GM12878 (cell line): ENCODE results near the gene YIF1A. TPM values are rescaled to one million over a fixed set of nuclear protein-coding genes. Genes with fewer than 3 reads are reported as not detected.

Source experiments
- ATAC-seq: fragments of 200-7000 bp; cut with Tn5 transposase; 3 replicates; pipeline ENCODE4 v1.9.1; 2020; ENCODE audit warnings: mild to moderate bottlenecking, moderate library complexity
- BruUV-seq: library from RNA; stranded (reverse); fragments of 400-500 nt; replicated peaks from 2 replicates; lab custom pipeline; 2021; lab: Mats Ljungman, UMichigan
- CTCF ChIA-PET: fragments of 300-600 bp; sonication (Branson Sonifier 250); formaldehyde crosslinking; extraction: SDS; loops from one replicate; lab custom pipeline; 2021; ENCODE audit warnings: inconsistent platforms; lab: Yijun Ruan, JAX
- POLR2A ChIA-PET: fragments of 350-600 bp; formaldehyde crosslinking; extraction: SDS; loops from one replicate; lab custom pipeline; 2021; ENCODE audit warnings: inconsistent platforms; lab: Charles Lee
- RAD21 ChIA-PET: fragments of 300-600 bp; sonication (Branson Sonifier 250); formaldehyde crosslinking; loops from one replicate; lab custom pipeline; 2023; ENCODE audit warnings: antibody characterized with exemption; ENCODE audit not compliant: unreplicated experiment; lab: Charles Lee
- SMC1A ChIA-PET: fragments of 300-600 bp; sonication (Branson Sonifier 250); formaldehyde crosslinking; loops from one replicate; lab custom pipeline; 2023; ENCODE audit not compliant: unreplicated experiment, uncharacterized antibody; lab: Charles Lee
- DNase-seq: peaks from one replicate; pipeline ENCODE4 v3.0.0-alpha.2; 2011; ENCODE audit warnings: low read depth, low spot score
- FAIRE-seq: peaks from 3 replicates; lab custom pipeline; 2011; peaks lifted over from hg19 to GRCh38; lab: Jason Lieb, UNC
- H2AFZ ChIP-seq: 2 replicates; pipeline ENCODE4 v1.6.0; 2011; ENCODE audit warnings: low read depth, low read length, control low read depth; ENCODE audit not compliant: control insufficient read depth
- H3K27ac ChIP-seq: 2 replicates; pipeline ENCODE4 v1.5.1; 2011; ENCODE audit warnings: control low read depth; ENCODE audit not compliant: control insufficient read depth, insufficient read depth
- H3K27me3 ChIP-seq, 2 experiments: replicated peaks in 1 of 2; 2 replicates each; pipeline versions ENCODE4 v1.6.0 to v1.6.1; 2011; ENCODE audit warnings: low read length in 1 of 2; ENCODE audit not compliant: control insufficient read depth in 2 of 2, insufficient read depth in 2 of 2
- H3K36me3 ChIP-seq, 2 experiments: 2 replicates each; pipeline ENCODE4 v1.5.1; 2011; ENCODE audit warnings: low read length in 1 of 2; ENCODE audit not compliant: control insufficient read depth in 2 of 2, insufficient read depth in 2 of 2
- H3K4me1 ChIP-seq: 2 replicates; pipeline ENCODE4 v1.6.1; 2011; ENCODE audit warnings: mild to moderate bottlenecking, low read length, moderate library complexity, mixed read lengths; ENCODE audit not compliant: control insufficient read depth, insufficient read depth
- H3K4me2 ChIP-seq: 2 replicates; pipeline ENCODE4 v1.6.0; 2011; ENCODE audit warnings: control low read depth; ENCODE audit not compliant: control insufficient read depth, insufficient read depth
- H3K4me3 ChIP-seq: fragments of 200-600 bp; sonication (generic); 2 replicates; pipeline ENCODE4 v1.5.1; 2016
- H3K79me2 ChIP-seq: 2 replicates; pipeline ENCODE4 v1.6.0; 2011; ENCODE audit warnings: low read length; ENCODE audit not compliant: control insufficient read depth, insufficient read depth
- H3K9ac ChIP-seq: 2 replicates; pipeline ENCODE4 v1.8.0; 2011; ENCODE audit warnings: low read length, control low read depth, mixed read lengths; ENCODE audit not compliant: control insufficient read depth, insufficient read depth
- H3K9me3 ChIP-seq: replicated peaks from 3 replicates; pipeline ENCODE4 v1.5.1; 2011; ENCODE audit warnings: mild to moderate bottlenecking, low read length; ENCODE audit not compliant: control insufficient read depth, insufficient read depth
- H4K20me1 ChIP-seq: 2 replicates; pipeline ENCODE4 v1.6.0; 2011; ENCODE audit not compliant: control insufficient read depth, insufficient read depth
- LARP7 ChIP-seq: fragments of 450-650 bp; IDR thresholded peaks from 2 replicates; pipeline ENCODE4 v1.6.1; 2017; ENCODE audit warnings: mild to moderate bottlenecking
- SMAD1 ChIP-seq: fragments of 450-650 bp; IDR thresholded peaks from 2 replicates; pipeline ENCODE4 v1.6.1; 2018; ENCODE audit warnings: mild to moderate bottlenecking, low read depth; ENCODE audit not compliant: partially characterized antibody
- ZNF592 ChIP-seq: fragments of 450-650 bp; IDR thresholded peaks from 2 replicates; pipeline ENCODE4 v1.6.1; 2017; ENCODE audit warnings: mild to moderate bottlenecking, moderate library complexity
- WGBS: methylation state at CpG from one replicate; pipeline ENCODE4 v1.1.6; 2016; ENCODE audit warnings: low lambda C conversion rate; ENCODE audit not compliant: insufficient replicate concordance, insufficient coverage; ENCODE audit errors: missing lambda C conversion rate; 5-methylcytosine and 5-hydroxymethylcytosine counted together
- in situ Hi-C: fragments of 300-500 bp; cut with MboI; formaldehyde crosslinking; loops from 9 replicates; pipeline ENCODE4 v1.14.3; 2018; ENCODE audit warnings: mixed read lengths
- intact Hi-C: fragments of 100-400 bp; cut with micrococcal nuclease; formaldehyde crosslinking; loops from one replicate; pipeline ENCODE4 v1.14.2; 2022; ENCODE audit not compliant: unreplicated experiment
- polyA plus RNA-seq, 11 experiments: library from polyadenylated mRNA; depleted of rRNA in 4 of 11; unstranded in 6 of 11; stranded (reverse) in 5 of 11; fragments of >200 nt; fragmentation: Nextera tagmentation in 4 of 11; fragmentation: Illumina TruSeq in 1 of 11; extraction: Ambion mirVana in 4 of 11; extraction: Trizol in 1 of 11; gene quantifications; 1 replicate in 1 of 11; 2 replicates in 10 of 11; pipeline versions ENCODE4 v1.2.1 to v1.2.3, GENCODE V29; 2011 to 2016; ENCODE audit warnings: inconsistent platforms in 2 of 11, missing spikeins in 2 of 11, low read depth in 1 of 11
- total RNA-seq, 4 experiments: library from RNA; depleted of rRNA in 3 of 4; stranded (reverse); fragments of >200 nt in 3 of 4; fragmentation: Illumina TruSeq in 1 of 4; extraction: Trizol in 1 of 4; gene quantifications; 2 replicates each; pipeline versions ENCODE4 v1.2.1 to v1.2.3, GENCODE V29; 2013 to 2021
- TF ChIP-seq, protein P1 (sequence below): fragments of 450-650 bp; IDR thresholded peaks from 2 replicates; pipeline ENCODE4 v1.6.1; 2017; ENCODE audit warnings: antibody characterized with exemption, mild to moderate bottlenecking, moderate library complexity
- TF ChIP-seq, protein P2 (sequence below), 3 experiments: IDR thresholded peaks in 2 of 3; conservative IDR thresholded peaks in 1 of 3; 2 replicates each; pipeline ENCODE4 v1.5.1; 2011; ENCODE audit warnings: low read depth in 3 of 3, low read length in 3 of 3, mild to moderate bottlenecking in 3 of 3, control low read depth in 2 of 3, moderate library complexity in 2 of 3, inconsistent platforms in 1 of 3, mixed read lengths in 1 of 3; ENCODE audit not compliant: control insufficient read depth in 2 of 3, insufficient read depth in 1 of 3; ENCODE audit errors: extremely low read depth in 1 of 3

The YIF1A gene
- total and polyA plus RNA-seq, 10 of the 15 experiments (the other 5 are each of a cell fraction or from before 2014, with no cell fraction given): 6.6 to 128 (median 71.7) TPM

DNA sequence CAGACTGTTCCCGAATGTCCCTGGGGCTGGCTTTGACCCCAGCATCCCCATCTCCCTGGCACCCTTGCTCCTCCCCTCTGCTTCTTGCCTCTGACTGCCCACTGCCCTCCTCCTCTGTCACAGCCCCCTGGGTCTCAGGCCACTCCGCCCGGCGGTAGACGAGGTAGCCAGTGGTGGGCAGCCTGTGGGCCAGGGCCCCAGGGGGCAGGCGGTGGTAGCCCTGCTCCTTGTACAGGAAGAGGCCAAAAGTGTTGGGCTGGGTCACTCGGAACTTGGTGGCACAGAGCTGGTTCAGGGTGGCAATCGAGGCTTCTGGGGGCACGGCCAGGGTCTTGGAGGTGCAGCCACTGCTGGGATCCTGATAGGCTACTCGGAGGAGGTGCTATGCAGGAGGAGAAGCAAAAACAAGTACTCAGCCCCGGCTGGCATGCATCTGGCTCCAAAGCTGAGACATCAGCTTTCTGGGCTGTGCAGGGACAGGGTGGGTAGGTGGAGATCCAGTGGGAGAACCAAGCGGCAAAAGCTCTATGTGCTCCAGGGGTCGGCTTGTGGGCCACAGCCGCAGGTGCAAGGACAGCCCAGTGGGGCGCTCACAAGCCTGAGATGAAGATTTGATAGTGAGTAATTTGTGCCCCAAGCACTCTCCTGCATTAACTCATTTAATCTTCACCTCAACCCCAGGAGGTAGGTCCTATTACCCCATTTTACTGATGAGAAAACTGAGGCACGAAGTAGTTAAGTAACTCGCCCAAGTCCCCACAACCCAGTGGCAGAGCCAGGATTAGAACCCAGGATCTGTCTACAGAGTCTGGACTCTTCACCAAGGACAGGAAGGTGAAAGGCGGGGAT is 43.7 kb upstream of the YIF1A start:
- Histone ChIP-seq H4K20me1 (no peaks in the 10 kb centered on the region), H3K4me1 (peaks cover 26% of the 10 kb centered on the region), H3K4me2 (no peak overlapping the region), H3K27me3 (no peaks in the 10 kb centered on the region), H3K9ac (no peak overlapping the region), H3K27ac (no peak overlapping the region), H3K4me3 (no peak overlapping the region), H3K79me2 (no peaks in the 10 kb centered on the region), H2AFZ (no peak overlapping the region), H3K9me3 (no peaks in the 10 kb centered on the region), H3K36me3 (peaks cover 0 to 2% of the 10 kb centered on the region in 2 experiments; a peak in 2 of 4 replicates)
- DNase-seq: no peak
- ChIA-PET SMC1A (no interaction called here), POLR2A (interaction anchor here (1.5 kb wide), 1 partner anchor 13 kb away, joined by 3 read pairs; the partner anchor contains the start of gene BRMS1), RAD21 (interaction anchor here (3.0 kb wide), 1 partner anchor 20 kb away, joined by 19 read pairs; no protein-coding TSS in a partner anchor), CTCF (interaction anchor here (0.8 to 5.7 kb wide), 3 partner anchors 22 to 53 kb away, joined by 3 to 96 read pairs (median 6); no protein-coding TSS in a partner anchor)
- BruUV-seq: no TSS peak
- TF ChIP-seq, protein P1, sequence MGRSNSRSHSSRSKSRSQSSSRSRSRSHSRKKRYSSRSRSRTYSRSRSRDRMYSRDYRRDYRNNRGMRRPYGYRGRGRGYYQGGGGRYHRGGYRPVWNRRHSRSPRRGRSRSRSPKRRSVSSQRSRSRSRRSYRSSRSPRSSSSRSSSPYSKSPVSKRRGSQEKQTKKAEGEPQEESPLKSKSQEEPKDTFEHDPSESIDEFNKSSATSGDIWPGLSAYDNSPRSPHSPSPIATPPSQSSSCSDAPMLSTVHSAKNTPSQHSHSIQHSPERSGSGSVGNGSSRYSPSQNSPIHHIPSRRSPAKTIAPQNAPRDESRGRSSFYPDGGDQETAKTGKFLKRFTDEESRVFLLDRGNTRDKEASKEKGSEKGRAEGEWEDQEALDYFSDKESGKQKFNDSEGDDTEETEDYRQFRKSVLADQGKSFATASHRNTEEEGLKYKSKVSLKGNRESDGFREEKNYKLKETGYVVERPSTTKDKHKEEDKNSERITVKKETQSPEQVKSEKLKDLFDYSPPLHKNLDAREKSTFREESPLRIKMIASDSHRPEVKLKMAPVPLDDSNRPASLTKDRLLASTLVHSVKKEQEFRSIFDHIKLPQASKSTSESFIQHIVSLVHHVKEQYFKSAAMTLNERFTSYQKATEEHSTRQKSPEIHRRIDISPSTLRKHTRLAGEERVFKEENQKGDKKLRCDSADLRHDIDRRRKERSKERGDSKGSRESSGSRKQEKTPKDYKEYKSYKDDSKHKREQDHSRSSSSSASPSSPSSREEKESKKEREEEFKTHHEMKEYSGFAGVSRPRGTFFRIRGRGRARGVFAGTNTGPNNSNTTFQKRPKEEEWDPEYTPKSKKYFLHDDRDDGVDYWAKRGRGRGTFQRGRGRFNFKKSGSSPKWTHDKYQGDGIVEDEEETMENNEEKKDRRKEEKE: no peak
- no peak for TF ChIP-seq LARP7
- TF ChIP-seq ZNF592: no peak
- TF ChIP-seq SMAD1: no peak
- TF ChIP-seq, protein P2, sequence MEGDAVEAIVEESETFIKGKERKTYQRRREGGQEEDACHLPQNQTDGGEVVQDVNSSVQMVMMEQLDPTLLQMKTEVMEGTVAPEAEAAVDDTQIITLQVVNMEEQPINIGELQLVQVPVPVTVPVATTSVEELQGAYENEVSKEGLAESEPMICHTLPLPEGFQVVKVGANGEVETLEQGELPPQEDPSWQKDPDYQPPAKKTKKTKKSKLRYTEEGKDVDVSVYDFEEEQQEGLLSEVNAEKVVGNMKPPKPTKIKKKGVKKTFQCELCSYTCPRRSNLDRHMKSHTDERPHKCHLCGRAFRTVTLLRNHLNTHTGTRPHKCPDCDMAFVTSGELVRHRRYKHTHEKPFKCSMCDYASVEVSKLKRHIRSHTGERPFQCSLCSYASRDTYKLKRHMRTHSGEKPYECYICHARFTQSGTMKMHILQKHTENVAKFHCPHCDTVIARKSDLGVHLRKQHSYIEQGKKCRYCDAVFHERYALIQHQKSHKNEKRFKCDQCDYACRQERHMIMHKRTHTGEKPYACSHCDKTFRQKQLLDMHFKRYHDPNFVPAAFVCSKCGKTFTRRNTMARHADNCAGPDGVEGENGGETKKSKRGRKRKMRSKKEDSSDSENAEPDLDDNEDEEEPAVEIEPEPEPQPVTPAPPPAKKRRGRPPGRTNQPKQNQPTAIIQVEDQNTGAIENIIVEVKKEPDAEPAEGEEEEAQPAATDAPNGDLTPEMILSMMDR (IDR thresholded peaks at IDR 0.05 in 2 of 3, conservative IDR thresholded peaks at IDR 0.05 in 1 of 3; ENCODE audit: control insufficient read depth in 2 of 3, extremely low read depth in 1 of 3, insufficient read depth in 1 of 3, low read depth in 3 of 3, low read length in 3 of 3): no peak
- in situ Hi-C loops (no loop called here), intact Hi-C loops (no loop called here)
- no peak for ATAC-seq
- 31% methylated on average over 18 of the region's 18 CpGs for WGBS
- FAIRE-seq: no peak
